Measurements from ENCODE around the gene LLGL2.

LLGL2 gene

DNA sequence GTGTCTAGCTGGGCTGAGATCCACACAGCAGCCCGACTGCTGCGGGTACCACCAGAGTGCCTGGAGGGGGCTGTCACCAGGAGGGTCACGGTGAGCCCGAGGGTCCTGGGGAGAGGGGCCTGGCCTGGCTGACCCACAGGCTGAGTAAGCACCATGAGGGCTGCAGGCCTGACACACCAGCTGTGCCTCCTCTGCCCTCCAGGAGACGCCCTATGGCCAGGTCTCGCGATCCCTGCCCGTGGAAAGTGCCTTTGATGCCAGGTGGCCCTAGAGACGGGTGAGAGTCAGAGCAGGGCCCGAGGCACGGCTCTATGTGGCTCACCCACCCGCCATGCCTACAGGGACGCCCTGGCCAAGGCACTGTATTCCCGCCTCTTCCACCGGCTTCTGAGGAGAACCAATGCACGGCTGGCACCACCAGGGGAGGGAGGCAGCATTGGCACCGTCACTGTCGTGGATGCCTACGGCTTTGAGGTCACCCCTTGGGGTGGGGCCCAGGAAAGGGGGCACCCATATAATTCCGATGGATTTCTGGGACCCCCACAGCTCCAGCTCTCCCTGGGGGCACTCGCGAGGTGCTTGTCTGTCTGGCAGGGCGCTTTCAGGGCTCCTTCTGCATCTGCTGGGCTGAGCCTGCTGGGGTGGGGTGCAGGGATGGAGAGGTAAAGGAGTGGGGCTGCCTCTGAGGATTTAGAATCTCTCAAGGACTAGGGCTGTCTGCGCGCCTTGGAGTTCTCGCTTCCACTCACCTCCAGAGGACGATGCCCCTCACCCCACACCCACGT lies 69.2 kb downstream of the LLGL2 start:
- TF ChIP-seq, protein P1, sequence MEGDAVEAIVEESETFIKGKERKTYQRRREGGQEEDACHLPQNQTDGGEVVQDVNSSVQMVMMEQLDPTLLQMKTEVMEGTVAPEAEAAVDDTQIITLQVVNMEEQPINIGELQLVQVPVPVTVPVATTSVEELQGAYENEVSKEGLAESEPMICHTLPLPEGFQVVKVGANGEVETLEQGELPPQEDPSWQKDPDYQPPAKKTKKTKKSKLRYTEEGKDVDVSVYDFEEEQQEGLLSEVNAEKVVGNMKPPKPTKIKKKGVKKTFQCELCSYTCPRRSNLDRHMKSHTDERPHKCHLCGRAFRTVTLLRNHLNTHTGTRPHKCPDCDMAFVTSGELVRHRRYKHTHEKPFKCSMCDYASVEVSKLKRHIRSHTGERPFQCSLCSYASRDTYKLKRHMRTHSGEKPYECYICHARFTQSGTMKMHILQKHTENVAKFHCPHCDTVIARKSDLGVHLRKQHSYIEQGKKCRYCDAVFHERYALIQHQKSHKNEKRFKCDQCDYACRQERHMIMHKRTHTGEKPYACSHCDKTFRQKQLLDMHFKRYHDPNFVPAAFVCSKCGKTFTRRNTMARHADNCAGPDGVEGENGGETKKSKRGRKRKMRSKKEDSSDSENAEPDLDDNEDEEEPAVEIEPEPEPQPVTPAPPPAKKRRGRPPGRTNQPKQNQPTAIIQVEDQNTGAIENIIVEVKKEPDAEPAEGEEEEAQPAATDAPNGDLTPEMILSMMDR (conservative IDR thresholded peaks at IDR 0.05; ENCODE audit: low read depth, low read length), result no peak
- no peak for DNase-seq (ENCODE audit: low read depth)
- H3K4me3 ChIP-seq (ENCODE audit: low read depth, low read length), result no peak overlapping the region

DNA sequence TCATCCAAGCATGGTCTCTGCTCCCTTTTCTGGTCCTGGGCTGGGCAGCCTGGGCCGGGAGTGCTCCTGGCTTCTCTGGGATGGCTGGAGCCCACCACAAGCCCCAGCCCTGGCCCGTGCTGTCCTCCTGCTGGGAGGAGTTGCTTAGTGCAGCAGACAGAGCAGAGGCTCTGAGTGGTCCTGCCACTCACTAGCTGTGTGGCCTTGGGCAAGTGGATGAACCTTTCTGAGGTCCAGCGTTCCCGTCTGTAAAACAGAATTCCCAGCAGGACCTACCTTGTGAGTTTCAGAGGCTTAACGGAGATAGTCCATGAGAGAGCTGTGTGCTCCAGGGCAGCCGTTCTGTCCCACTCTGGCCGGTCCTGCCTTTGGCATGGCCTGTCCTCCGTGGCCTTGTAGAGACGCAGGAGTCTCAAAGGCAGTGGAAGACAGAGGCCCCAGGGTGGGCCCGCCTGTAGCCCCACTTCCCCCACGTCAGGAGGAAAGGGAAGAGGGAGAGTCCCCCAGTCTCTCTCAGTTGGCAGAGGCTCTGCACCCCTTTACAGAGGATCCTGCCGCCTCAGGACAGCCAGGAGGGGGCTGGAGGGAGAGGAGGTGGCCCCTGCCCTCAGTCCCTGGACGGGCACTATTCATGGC lies 69.9 kb downstream of the LLGL2 start:
- TF ChIP-seq, protein P1 (conservative IDR thresholded peaks at IDR 0.05; ENCODE audit: low read depth, low read length), result no peak
- no peak overlapping the region for H3K4me3 ChIP-seq (ENCODE audit: low read depth, low read length)
- DNase-seq (ENCODE audit: low read depth), result no peak

DNA sequence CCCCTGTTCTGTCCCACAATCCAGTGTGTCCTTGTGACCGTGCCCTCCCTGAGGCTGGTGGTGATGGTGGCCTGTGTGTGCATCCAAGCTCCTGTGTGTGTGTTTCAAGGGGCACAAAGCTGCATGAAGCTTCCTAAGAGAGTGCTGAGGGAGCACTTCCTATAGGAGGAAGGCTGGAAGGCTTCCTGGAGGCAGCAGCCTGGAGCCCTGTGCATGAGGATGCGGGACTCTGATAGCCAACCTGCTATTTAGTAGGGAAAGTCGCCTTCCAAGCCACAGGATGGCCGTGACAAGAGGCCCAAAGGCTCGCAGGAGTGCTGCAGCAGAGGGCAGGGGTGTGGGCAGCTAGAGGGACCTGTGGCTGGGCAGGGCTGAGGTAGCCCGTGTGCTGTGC lies 70.4 kb downstream of the LLGL2 start:
- DNase-seq (ENCODE audit: low read depth), result no peak
- TF ChIP-seq, protein P1 (conservative IDR thresholded peaks at IDR 0.05; ENCODE audit: low read depth, low read length), result no peak
- H3K4me3 ChIP-seq (ENCODE audit: low read depth, low read length), result no peak overlapping the region

DNA sequence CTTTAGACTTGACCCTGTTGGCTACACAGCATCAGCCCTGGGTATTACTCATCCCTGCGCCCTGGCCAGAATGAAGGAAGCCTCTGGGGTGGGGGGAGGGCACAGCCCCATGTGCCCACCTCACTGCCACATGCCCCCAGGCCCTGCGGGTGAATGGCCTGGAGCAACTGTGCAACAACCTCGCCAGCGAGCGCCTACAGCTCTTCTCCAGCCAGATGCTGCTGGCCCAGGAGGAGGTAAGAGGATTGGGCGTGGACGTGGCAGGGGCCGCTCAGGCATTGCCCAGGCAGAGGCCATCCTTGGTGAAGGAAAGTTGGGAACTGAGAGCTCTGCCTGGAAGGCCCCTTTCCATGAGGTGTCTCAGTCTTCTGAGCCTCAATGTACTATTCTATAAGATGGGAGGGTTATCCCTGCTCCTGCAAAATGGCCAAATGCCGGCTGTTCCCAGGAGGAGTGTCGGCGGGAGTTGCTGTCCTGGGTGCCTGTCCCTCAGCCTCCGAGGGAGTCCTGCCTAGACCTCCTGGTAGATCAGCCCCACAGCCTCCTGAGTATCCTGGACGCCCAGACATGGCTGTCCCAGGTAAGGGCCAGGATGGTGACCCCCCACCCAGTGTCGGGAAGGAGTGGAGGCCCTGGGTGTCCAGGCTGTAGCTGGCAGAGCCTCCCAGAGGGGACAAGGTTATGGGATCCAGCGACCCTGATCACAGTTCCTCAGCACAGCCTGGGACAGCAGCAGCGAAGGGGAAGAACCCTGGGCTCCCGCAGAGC lies 71.0 kb downstream of the LLGL2 start:
- no peak for DNase-seq (ENCODE audit: low read depth)
- H3K4me3 ChIP-seq (ENCODE audit: low read depth, low read length), result no peak overlapping the region
- TF ChIP-seq, protein P1 (conservative IDR thresholded peaks at IDR 0.05; ENCODE audit: low read depth, low read length), result no peak

DNA sequence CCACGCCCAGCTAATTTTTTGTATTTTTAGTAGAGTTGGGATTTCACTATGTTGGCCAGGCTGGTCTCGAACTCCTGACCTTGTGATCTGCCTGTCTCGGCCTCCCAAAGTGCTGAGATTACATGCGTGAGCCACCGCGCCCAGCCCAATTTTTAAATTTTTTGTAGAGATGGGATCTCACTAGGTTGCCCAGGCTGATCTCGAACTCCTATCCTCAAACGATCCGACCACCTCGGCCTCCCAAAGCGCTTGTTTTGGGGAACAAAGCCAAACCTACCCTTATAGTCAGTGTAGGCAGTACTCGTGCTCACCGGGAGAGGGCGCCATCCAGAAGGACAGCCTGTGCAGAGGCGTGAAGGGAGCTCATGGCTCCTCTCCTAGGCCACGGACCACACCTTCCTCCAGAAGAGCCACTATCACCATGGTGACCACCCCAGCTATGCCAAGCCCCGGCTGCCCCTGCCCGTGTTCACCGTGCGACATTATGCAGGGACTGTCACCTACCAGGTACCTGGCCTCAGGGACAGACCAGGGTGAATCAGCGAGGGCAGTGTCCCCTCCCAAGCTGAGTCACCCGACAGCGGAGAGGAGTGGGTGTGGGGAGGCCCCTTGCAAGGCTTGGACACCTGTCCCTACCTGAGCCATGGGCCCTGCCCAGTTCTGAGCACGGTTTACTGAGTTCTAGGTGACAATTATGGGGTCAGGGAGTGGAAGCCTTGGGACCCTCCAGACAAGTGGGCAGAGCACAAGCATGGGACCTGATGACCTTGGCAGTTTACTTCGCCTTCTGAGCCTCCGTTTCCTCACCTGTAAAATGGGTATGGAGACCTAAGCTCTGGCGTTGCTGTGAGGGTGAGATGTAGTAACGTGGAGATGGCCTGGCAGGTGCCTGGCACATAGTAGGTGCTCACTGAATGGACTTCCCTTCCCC lies 75.8 kb downstream of the LLGL2 start:
- H3K4me3 ChIP-seq (ENCODE audit: low read depth, low read length), result no peak overlapping the region
- TF ChIP-seq, protein P1 (conservative IDR thresholded peaks at IDR 0.05; ENCODE audit: low read depth, low read length), result peak; percentile 85
- peak; percentile 52 for DNase-seq (ENCODE audit: low read depth)

DNA sequence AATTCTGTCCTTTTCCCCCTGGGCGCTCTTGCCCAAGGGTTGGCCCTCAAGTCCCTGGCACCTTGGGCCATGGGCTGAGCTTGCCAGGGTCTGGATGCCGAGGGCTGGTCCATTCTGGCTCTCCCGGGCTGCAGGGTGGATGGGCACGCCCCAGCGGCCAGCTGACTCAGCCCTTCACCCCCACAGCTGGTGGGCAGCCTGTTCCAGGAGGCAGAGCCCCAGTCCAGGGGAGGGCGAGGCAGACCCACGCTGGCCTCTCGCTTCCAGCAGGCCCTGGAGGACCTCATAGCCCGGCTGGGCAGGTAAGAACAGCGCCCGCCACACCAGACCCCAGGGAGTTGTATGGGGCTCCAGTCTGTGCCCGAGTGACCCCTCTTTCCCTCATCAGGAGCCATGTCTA lies 77.1 kb downstream of the LLGL2 start:
- no peak for DNase-seq (ENCODE audit: low read depth)
- no peak overlapping the region for H3K4me3 ChIP-seq (ENCODE audit: low read depth, low read length)
- TF ChIP-seq, protein P1 (conservative IDR thresholded peaks at IDR 0.05; ENCODE audit: low read depth, low read length), result no peak
